WTC11 (cell line): ENCODE results near the gene ACSF3. TPM values are rescaled to one million over a fixed set of nuclear protein-coding genes. Genes with fewer than 3 reads are reported as not detected.

Experiments
- ATAC-seq: fragments of 200-7000 bp; cut with Tn5 transposase; 2 replicates; pipeline ENCODE4 v1.10.0; 2021; ENCODE audit warnings: mild to moderate bottlenecking, moderate library complexity
- CTCF ChIA-PET: fragments of 300-600 bp; sonication (Branson Sonifier 250); formaldehyde crosslinking; loops from one replicate; lab custom pipeline; 2021; ENCODE audit warnings: antibody characterized with exemption; lab: Charles Lee
- POLR2A ChIA-PET: fragments of 350-600 bp; sonication (Branson Sonifier 250); formaldehyde crosslinking; loops from one replicate; lab custom pipeline; 2021; ENCODE audit warnings: antibody characterized with exemption; lab: Charles Lee
- DNase-seq: peaks from one replicate; pipeline ENCODE4 v3.0.0; 2021; ENCODE audit warnings: low spot score
- H3K27ac Mint-ChIP-seq: 2 replicates; pipeline ENCODE4 v1.8.0; 2021; ENCODE audit warnings: mixed read lengths
- H3K27me3 Mint-ChIP-seq: 2 replicates; pipeline ENCODE4 v1.8.0; 2021; ENCODE audit warnings: low read depth, mild to moderate bottlenecking, moderate library complexity, mixed read lengths
- H3K36me3 Mint-ChIP-seq: 2 replicates; pipeline ENCODE4 v1.8.0; 2021; ENCODE audit warnings: mixed read lengths
- H3K4me1 Mint-ChIP-seq: 2 replicates; pipeline ENCODE4 v1.8.0; 2022; ENCODE audit warnings: mixed read lengths
- H3K4me3 Mint-ChIP-seq: 2 replicates; pipeline ENCODE4 v1.8.0; 2021; ENCODE audit warnings: mild to moderate bottlenecking, moderate library complexity, mixed read lengths
- H3K9me3 Mint-ChIP-seq: 2 replicates; pipeline ENCODE4 v1.8.0; 2021; ENCODE audit warnings: mixed read lengths
- ATF1 ChIP-seq: sonication (generic); formaldehyde crosslinking; IDR thresholded peaks from 2 replicates; pipeline ENCODE4 v1.8.1; 2023; ENCODE audit warnings: mild to moderate bottlenecking, moderate library complexity, missing genetic modification reagents
- ETV6 ChIP-seq: sonication (generic); formaldehyde crosslinking; IDR thresholded peaks from 2 replicates; pipeline ENCODE4 v1.8.1; 2022; ENCODE audit warnings: mild to moderate bottlenecking, missing genetic modification reagents
- FOXK1 ChIP-seq: sonication (generic); formaldehyde crosslinking; IDR thresholded peaks from 2 replicates; pipeline ENCODE4 v1.8.0; 2022; ENCODE audit warnings: mild to moderate bottlenecking, moderate library complexity, missing genetic modification reagents
- JUN ChIP-seq: sonication (generic); formaldehyde crosslinking; IDR thresholded peaks from 2 replicates; pipeline ENCODE4 v1.8.0; 2023; ENCODE audit warnings: mild to moderate bottlenecking, missing genetic modification reagents
- OVOL2 ChIP-seq: fragments of 250-450 bp; sonication (Bioruptor Pico); IDR thresholded peaks from 2 replicates; pipeline ENCODE4 v1.9.0; 2021; ENCODE audit warnings: mild to moderate bottlenecking, borderline replicate concordance
- SMAD3 ChIP-seq: sonication (generic); formaldehyde crosslinking; IDR thresholded peaks from 2 replicates; pipeline ENCODE4 v1.8.0; 2022; ENCODE audit warnings: missing genetic modification reagents, mild to moderate bottlenecking, borderline replicate concordance
- TP53 ChIP-seq: sonication (generic); formaldehyde crosslinking; IDR thresholded peaks from 2 replicates; pipeline ENCODE4 v1.8.1; 2023; ENCODE audit warnings: mild to moderate bottlenecking, missing genetic modification reagents
- ZNF263 ChIP-seq: sonication (generic); formaldehyde crosslinking; IDR thresholded peaks from 2 replicates; pipeline ENCODE4 v1.8.1; 2022; ENCODE audit warnings: low read depth, mild to moderate bottlenecking, moderate library complexity, missing genetic modification reagents
- ZNF396 ChIP-seq: fragments of 250-450 bp; sonication (Bioruptor Pico); IDR thresholded peaks from 2 replicates; pipeline ENCODE4 v1.8.0; 2021; ENCODE audit warnings: mild to moderate bottlenecking, moderate library complexity, borderline replicate concordance
- total RNA-seq: library from RNA; stranded (reverse); gene quantifications from 3 replicates; pipeline ENCODE4 v1.2.3, GENCODE V29; 2021
- TF ChIP-seq, protein P1 (sequence below): sonication (generic); formaldehyde crosslinking; IDR thresholded peaks from 2 replicates; pipeline ENCODE4 v1.8.1; 2022; ENCODE audit warnings: mild to moderate bottlenecking, missing genetic modification reagents, moderate library complexity, borderline replicate concordance
- TF ChIP-seq, protein P2 (sequence below): fragments of 250-450 bp; sonication (Bioruptor Pico); IDR thresholded peaks from 2 replicates; pipeline ENCODE4 v1.9.0; 2021; ENCODE audit warnings: moderate library complexity, mild to moderate bottlenecking, inconsistent platforms, borderline replicate concordance
- TF ChIP-seq, protein P3 (sequence below): sonication (generic); formaldehyde crosslinking; IDR thresholded peaks from 2 replicates; pipeline ENCODE4 v1.8.1; 2023; ENCODE audit warnings: mild to moderate bottlenecking, missing genetic modification reagents, borderline replicate concordance
- TF ChIP-seq, protein P4 (sequence below): sonication (generic); formaldehyde crosslinking; IDR thresholded peaks from 2 replicates; pipeline ENCODE4 v1.8.1; 2023; ENCODE audit warnings: mild to moderate bottlenecking, missing genetic modification reagents, moderate library complexity
- TF ChIP-seq, protein P5 (sequence below): sonication (generic); formaldehyde crosslinking; IDR thresholded peaks from 2 replicates; pipeline ENCODE4 v1.8.1; 2023; ENCODE audit warnings: mild to moderate bottlenecking, missing genetic modification reagents, moderate library complexity
- TF ChIP-seq, protein P6 (sequence below): sonication (generic); formaldehyde crosslinking; IDR thresholded peaks from 2 replicates; pipeline ENCODE4 v1.8.1; 2023; ENCODE audit warnings: mild to moderate bottlenecking, missing genetic modification reagents
- TF ChIP-seq, protein P7 (sequence below): sonication (generic); formaldehyde crosslinking; conservative IDR thresholded peaks from 2 replicates; pipeline ENCODE4 v1.8.1; 2023; ENCODE audit warnings: mild to moderate bottlenecking, low read depth, missing genetic modification reagents, moderate library complexity

ACSF3 gene
- total RNA-seq, 1 experiment from 2014 or later: 22.9 TPM

DNA sequence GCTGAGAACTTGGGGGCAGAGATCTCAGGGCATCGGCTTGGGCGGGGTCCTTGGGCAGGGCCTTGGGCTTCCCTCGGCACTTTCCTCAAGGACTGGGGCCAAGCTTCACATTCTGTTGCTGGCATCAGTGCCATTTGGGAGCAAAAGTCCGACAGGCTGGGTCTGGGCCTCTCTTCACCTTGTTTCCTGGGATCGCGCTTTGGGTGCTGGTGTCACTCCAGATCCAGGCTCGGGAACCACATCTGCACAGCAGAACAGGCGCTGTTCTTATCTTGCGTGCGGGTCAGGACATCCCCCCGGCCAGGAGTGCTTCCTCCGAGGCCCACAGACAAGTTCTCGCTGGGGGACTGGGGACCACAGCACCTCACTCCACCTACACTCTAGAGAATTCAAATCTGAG lies 46.7 kb downstream of the ACSF3 start:
- Mint-ChIP-seq H3K27ac (no peak overlapping the region), H3K27me3 (no peaks in the 10 kb centered on the region), H3K4me1 (no peaks in the 10 kb centered on the region), H3K36me3 (peaks cover 6% of the 10 kb centered on the region; the same call in 1 of the 2 replicates), H3K4me3 (no peak overlapping the region), H3K9me3 (no peaks in the 10 kb centered on the region)
- ChIA-PET POLR2A (no interaction called here), CTCF (interaction anchor here (0.9 kb wide), 1 partner anchor 27 kb away, joined by 3 read pairs; no protein-coding TSS in a partner anchor)
- ATAC-seq (no peak), DNase-seq (no peak)
- no peak for TF ChIP-seq JUN (CRISPR knock-in tag)
- no peak for TF ChIP-seq ZNF396 (CRISPR knock-in tag)
- TF ChIP-seq ATF1 (CRISPR knock-in tag): no peak
- TF ChIP-seq, protein P1, sequence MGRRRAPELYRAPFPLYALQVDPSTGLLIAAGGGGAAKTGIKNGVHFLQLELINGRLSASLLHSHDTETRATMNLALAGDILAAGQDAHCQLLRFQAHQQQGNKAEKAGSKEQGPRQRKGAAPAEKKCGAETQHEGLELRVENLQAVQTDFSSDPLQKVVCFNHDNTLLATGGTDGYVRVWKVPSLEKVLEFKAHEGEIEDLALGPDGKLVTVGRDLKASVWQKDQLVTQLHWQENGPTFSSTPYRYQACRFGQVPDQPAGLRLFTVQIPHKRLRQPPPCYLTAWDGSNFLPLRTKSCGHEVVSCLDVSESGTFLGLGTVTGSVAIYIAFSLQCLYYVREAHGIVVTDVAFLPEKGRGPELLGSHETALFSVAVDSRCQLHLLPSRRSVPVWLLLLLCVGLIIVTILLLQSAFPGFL: no peak
- no peak for TF ChIP-seq TP53 (CRISPR knock-in tag)
- TF ChIP-seq ZNF263 (CRISPR knock-in tag): no peak
- TF ChIP-seq OVOL2 (CRISPR knock-in tag): no peak
- TF ChIP-seq, all 79 proteins: peak for 0

DNA sequence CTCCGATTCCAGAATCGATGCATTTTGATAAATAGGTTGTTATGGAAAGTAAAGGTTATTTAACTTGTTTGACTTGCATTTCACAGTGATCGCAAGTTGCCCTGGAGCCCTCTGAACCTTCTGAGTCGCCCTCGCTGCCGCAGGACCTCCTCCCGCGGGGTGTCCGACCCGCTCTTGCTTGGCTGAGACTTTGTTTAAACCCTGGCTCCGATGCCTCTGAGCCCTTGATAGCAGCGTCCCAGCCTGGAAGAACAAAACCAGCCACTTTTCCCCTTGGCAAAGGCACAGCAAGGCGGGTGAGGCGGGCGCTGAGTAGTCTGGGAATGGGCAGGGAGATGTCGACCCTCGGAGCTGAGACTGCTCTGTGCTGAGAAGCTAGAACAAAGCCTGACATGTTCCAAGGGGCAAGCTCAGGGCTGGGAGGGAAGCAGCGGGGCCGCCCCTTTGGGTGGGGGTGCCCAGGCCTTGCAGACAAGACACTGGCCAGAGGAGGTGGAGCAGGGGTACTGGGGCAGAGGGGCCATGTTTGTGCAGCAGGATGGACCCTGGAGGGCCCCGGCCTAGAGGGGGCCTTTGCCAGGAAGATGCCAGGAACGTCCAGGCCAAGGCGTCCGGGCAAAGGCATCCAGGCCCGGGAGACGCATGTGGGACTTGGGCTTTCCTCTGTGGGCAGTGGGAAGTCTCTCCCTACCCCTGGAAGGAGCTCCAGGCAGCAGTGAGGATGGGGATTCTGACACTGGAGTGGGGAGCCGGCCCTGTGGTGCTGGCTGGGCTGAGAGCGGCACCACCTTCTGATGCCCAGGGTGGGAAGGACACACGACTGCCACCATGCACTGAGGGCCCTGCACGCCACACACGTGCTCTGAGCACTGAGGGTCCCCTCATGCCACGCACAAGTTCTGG lies 47.6 kb downstream of the ACSF3 start:
- ATAC-seq (no peak), DNase-seq (no peak)
- ChIA-PET CTCF (no interaction called here), POLR2A (no interaction called here)
- no peaks in the 10 kb centered on the region for H3K4me1 Mint-ChIP-seq
- H3K27ac Mint-ChIP-seq: no peak overlapping the region
- no peaks in the 10 kb centered on the region for H3K9me3 Mint-ChIP-seq
- TF ChIP-seq, protein P2, sequence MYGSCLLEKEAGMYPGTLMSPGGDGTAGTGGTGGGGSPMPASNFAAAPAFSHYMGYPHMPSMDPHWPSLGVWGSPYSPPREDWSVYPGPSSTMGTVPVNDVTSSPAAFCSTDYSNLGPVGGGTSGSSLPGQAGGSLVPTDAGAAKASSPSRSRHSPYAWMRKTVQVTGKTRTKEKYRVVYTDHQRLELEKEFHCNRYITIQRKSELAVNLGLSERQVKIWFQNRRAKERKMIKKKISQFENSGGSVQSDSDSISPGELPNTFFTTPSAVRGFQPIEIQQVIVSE (CRISPR knock-in tag): no peak
- TF ChIP-seq, protein P3, sequence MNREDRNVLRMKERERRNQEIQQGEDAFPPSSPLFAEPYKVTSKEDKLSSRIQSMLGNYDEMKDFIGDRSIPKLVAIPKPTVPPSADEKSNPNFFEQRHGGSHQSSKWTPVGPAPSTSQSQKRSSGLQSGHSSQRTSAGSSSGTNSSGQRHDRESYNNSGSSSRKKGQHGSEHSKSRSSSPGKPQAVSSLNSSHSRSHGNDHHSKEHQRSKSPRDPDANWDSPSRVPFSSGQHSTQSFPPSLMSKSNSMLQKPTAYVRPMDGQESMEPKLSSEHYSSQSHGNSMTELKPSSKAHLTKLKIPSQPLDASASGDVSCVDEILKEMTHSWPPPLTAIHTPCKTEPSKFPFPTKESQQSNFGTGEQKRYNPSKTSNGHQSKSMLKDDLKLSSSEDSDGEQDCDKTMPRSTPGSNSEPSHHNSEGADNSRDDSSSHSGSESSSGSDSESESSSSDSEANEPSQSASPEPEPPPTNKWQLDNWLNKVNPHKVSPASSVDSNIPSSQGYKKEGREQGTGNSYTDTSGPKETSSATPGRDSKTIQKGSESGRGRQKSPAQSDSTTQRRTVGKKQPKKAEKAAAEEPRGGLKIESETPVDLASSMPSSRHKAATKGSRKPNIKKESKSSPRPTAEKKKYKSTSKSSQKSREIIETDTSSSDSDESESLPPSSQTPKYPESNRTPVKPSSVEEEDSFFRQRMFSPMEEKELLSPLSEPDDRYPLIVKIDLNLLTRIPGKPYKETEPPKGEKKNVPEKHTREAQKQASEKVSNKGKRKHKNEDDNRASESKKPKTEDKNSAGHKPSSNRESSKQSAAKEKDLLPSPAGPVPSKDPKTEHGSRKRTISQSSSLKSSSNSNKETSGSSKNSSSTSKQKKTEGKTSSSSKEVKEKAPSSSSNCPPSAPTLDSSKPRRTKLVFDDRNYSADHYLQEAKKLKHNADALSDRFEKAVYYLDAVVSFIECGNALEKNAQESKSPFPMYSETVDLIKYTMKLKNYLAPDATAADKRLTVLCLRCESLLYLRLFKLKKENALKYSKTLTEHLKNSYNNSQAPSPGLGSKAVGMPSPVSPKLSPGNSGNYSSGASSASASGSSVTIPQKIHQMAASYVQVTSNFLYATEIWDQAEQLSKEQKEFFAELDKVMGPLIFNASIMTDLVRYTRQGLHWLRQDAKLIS (CRISPR knock-in tag): no peak
- TF ChIP-seq, protein P4, sequence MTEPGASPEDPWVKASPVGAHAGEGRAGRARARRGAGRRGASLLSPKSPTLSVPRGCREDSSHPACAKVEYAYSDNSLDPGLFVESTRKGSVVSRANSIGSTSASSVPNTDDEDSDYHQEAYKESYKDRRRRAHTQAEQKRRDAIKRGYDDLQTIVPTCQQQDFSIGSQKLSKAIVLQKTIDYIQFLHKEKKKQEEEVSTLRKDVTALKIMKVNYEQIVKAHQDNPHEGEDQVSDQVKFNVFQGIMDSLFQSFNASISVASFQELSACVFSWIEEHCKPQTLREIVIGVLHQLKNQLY: no peak
- TF ChIP-seq SMAD3 (CRISPR knock-in tag) (no peak), ETV6 (CRISPR knock-in tag) (no peak), FOXK1 (CRISPR knock-in tag) (no peak)
- TF ChIP-seq, protein P5, sequence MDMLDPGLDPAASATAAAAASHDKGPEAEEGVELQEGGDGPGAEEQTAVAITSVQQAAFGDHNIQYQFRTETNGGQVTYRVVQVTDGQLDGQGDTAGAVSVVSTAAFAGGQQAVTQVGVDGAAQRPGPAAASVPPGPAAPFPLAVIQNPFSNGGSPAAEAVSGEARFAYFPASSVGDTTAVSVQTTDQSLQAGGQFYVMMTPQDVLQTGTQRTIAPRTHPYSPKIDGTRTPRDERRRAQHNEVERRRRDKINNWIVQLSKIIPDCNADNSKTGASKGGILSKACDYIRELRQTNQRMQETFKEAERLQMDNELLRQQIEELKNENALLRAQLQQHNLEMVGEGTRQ (CRISPR knock-in tag): no peak
- TF ChIP-seq, protein P6, sequence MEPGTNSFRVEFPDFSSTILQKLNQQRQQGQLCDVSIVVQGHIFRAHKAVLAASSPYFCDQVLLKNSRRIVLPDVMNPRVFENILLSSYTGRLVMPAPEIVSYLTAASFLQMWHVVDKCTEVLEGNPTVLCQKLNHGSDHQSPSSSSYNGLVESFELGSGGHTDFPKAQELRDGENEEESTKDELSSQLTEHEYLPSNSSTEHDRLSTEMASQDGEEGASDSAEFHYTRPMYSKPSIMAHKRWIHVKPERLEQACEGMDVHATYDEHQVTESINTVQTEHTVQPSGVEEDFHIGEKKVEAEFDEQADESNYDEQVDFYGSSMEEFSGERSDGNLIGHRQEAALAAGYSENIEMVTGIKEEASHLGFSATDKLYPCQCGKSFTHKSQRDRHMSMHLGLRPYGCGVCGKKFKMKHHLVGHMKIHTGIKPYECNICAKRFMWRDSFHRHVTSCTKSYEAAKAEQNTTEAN (CRISPR knock-in tag): no peak
- TF ChIP-seq, protein P7, sequence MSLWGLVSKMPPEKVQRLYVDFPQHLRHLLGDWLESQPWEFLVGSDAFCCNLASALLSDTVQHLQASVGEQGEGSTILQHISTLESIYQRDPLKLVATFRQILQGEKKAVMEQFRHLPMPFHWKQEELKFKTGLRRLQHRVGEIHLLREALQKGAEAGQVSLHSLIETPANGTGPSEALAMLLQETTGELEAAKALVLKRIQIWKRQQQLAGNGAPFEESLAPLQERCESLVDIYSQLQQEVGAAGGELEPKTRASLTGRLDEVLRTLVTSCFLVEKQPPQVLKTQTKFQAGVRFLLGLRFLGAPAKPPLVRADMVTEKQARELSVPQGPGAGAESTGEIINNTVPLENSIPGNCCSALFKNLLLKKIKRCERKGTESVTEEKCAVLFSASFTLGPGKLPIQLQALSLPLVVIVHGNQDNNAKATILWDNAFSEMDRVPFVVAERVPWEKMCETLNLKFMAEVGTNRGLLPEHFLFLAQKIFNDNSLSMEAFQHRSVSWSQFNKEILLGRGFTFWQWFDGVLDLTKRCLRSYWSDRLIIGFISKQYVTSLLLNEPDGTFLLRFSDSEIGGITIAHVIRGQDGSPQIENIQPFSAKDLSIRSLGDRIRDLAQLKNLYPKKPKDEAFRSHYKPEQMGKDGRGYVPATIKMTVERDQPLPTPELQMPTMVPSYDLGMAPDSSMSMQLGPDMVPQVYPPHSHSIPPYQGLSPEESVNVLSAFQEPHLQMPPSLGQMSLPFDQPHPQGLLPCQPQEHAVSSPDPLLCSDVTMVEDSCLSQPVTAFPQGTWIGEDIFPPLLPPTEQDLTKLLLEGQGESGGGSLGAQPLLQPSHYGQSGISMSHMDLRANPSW (CRISPR knock-in tag): no peak
- no peak overlapping the region for H3K4me3 Mint-ChIP-seq
- peaks cover 4% of the 10 kb centered on the region; the same call in 1 of the 2 replicates for H3K36me3 Mint-ChIP-seq
- H3K27me3 Mint-ChIP-seq: no peaks in the 10 kb centered on the region
